ENCODE data around the gene SPAG9.

Gene SPAG9

GRCh38 chr17:51165680-51166197 lies 45.1 kb upstream of the SPAG9 start:
- H3K23ac ChIP-seq (ENCODE audit: low read length): peak overlapping the region; percentile 89
- no peak overlapping the region for H3K4ac ChIP-seq (ENCODE audit: low read depth, low read length)
- peak overlapping the region; percentile 96 for H3K9ac ChIP-seq (ENCODE audit: low read length)
- H3K4me3 ChIP-seq (ENCODE audit: low read length): peak overlapping the region; percentile 78
- H3K79me2 ChIP-seq (ENCODE audit: control insufficient read depth, insufficient read depth, low read length): peaks cover 19% of the 10 kb centered on the region
- no peak overlapping the region for H4K8ac ChIP-seq (ENCODE audit: low read depth, low read length)
- H2BK5ac ChIP-seq (ENCODE audit: low read length): peak overlapping the region; percentile 87
- no peak overlapping the region for H4K5ac ChIP-seq (ENCODE audit: low read length)
- H3K27ac ChIP-seq (ENCODE audit: low read depth, low read length): peak overlapping the region; percentile 47
- no peak overlapping the region for H2BK15ac ChIP-seq (replicated peaks; ENCODE audit: low read depth)
- no peak for DNase-seq
- no peak overlapping the region for H2AK5ac ChIP-seq (ENCODE audit: low read length)
- peak overlapping the region; percentile 100 for H3K56ac ChIP-seq (ENCODE audit: low read length)
- no peak overlapping the region for H2BK120ac ChIP-seq (ENCODE audit: low read depth, low read length)
- H3K79me1 ChIP-seq (ENCODE audit: low read length): peaks cover 5% of the 10 kb centered on the region
- no peaks in the 10 kb centered on the region for H3K27me3 ChIP-seq (ENCODE audit: insufficient read depth, low read length, poor library complexity)
- no CpG with 5 or more reads among the region's 21 CpGs for WGBS (ENCODE audit: extremely low coverage, insufficient coverage, low lambda C conversion rate)
- no peak overlapping the region for H3K18ac ChIP-seq (ENCODE audit: low read length)
- peaks cover 1% of the 10 kb centered on the region for H3K4me1 ChIP-seq (ENCODE audit: control insufficient read depth, low read depth, low read length)
- peaks cover 17% of the 10 kb centered on the region for H3K36me3 ChIP-seq (ENCODE audit: control insufficient read depth, insufficient read depth, low read length)
- peak overlapping the region; percentile 100 for H3K4me2 ChIP-seq (ENCODE audit: low read length)

DNA sequence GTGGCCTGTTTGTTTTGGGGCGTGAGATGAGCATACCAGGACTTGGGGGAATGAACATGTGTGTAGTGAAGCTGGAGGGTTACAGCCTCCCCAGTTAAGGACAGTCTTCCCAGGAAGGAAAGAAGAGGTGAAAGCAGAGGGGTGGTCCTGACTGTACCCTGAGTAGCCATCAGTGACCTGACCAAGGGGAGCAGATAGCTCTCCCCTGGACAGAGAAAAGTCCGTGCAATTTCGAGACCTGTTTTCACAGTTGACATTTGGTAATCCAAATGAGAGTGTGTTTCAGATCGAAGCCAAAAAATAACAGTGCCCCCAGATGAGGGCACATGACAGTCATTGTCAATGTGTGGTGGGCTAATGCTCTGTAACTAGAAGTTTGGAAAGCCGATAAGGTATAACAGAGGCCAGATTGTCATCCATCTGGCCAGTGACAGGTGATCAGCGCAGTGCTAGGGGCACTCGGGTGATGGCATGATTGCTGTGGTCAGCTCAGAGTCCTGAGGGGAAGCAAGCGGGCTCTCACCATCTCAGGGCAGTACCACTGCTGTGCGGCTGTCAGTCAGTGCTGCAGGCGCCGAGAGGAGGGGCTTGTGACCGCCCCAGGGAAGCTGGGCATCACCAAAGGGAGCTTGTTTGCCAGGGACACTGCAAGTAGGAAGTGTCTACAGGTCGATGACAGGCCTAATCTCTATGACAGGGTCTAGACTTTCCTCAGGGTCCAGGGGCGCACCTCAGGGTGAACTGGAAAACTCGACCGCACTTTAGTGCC lies 44.4 kb upstream of the SPAG9 start:
- Histone ChIP-seq H2BK15ac (replicated peaks; ENCODE audit: low read depth) (no peak overlapping the region), H3K9ac (ENCODE audit: low read length) (peak overlapping the region; percentile 96), H2BK120ac (ENCODE audit: low read depth, low read length) (no peak overlapping the region), H3K4me3 (ENCODE audit: low read length) (peak overlapping the region; percentile 78), H3K4me1 (ENCODE audit: control insufficient read depth, low read depth, low read length) (peaks cover 1% of the 10 kb centered on the region), H3K18ac (ENCODE audit: low read length) (no peak overlapping the region), H4K5ac (ENCODE audit: low read length) (no peak overlapping the region), H3K4ac (ENCODE audit: low read depth, low read length) (no peak overlapping the region), H3K36me3 (ENCODE audit: control insufficient read depth, insufficient read depth, low read length) (peaks cover 18% of the 10 kb centered on the region), H4K8ac (ENCODE audit: low read depth, low read length) (no peak overlapping the region), H2AK5ac (ENCODE audit: low read length) (no peak overlapping the region), H2BK5ac (ENCODE audit: low read length) (no peak overlapping the region), H3K27me3 (ENCODE audit: insufficient read depth, low read length, poor library complexity) (no peaks in the 10 kb centered on the region), H3K27ac (ENCODE audit: low read depth, low read length) (no peak overlapping the region), H3K4me2 (ENCODE audit: low read length) (peak overlapping the region; percentile 100), H3K56ac (ENCODE audit: low read length) (peak overlapping the region; percentile 100), H3K23ac (ENCODE audit: low read length) (no peak overlapping the region), H3K79me1 (ENCODE audit: low read length) (peaks cover 5% of the 10 kb centered on the region), H3K79me2 (ENCODE audit: control insufficient read depth, insufficient read depth, low read length) (peaks cover 19% of the 10 kb centered on the region)
- WGBS (ENCODE audit: extremely low coverage, insufficient coverage, low lambda C conversion rate): no CpG with 5 or more reads among the region's 16 CpGs
- DNase-seq: peak; percentile 46

DNA sequence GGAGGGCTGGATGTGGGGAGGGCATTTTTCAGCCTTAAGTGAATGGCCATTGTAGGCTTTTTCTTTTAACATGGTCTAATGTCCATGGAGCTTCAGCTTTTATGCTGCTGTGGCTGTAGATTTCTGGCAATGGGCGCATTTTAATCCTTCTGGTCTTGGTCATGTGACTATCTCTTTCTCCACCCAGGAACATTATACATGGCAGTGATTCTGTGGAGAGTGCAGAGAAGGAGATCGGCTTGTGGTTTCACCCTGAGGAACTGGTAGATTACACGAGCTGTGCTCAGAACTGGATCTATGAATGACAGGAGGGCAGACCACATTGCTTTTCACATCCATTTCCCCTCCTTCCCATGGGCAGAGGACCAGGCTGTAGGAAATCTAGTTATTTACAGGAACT lies 40.9 kb upstream of the SPAG9 start:
- Histone ChIP-seq H3K18ac (ENCODE audit: low read length) (no peak overlapping the region), H2BK120ac (ENCODE audit: low read depth, low read length) (no peak overlapping the region), H4K5ac (ENCODE audit: low read length) (no peak overlapping the region), H2BK15ac (replicated peaks; ENCODE audit: low read depth) (no peak overlapping the region), H3K27me3 (ENCODE audit: insufficient read depth, low read length, poor library complexity) (no peaks in the 10 kb centered on the region), H3K23ac (ENCODE audit: low read length) (no peak overlapping the region), H3K4me1 (ENCODE audit: control insufficient read depth, low read depth, low read length) (peaks cover 1% of the 10 kb centered on the region), H3K9ac (ENCODE audit: low read length) (no peak overlapping the region), H2BK5ac (ENCODE audit: low read length) (no peak overlapping the region), H3K79me1 (ENCODE audit: low read length) (peaks cover 13% of the 10 kb centered on the region), H3K4me2 (ENCODE audit: low read length) (no peak overlapping the region), H3K56ac (ENCODE audit: low read length) (no peak overlapping the region), H2AK5ac (ENCODE audit: low read length) (no peak overlapping the region), H3K4ac (ENCODE audit: low read depth, low read length) (no peak overlapping the region), H3K27ac (ENCODE audit: low read depth, low read length) (no peak overlapping the region), H3K79me2 (ENCODE audit: control insufficient read depth, insufficient read depth, low read length) (peaks cover 15% of the 10 kb centered on the region), H3K36me3 (ENCODE audit: control insufficient read depth, insufficient read depth, low read length) (peaks cover 20% of the 10 kb centered on the region), H3K4me3 (ENCODE audit: low read length) (no peak overlapping the region), H4K8ac (ENCODE audit: low read depth, low read length) (no peak overlapping the region)
- no peak for DNase-seq
- no CpG with 5 or more reads among the region's 3 CpGs for WGBS (ENCODE audit: extremely low coverage, insufficient coverage, low lambda C conversion rate)

DNA sequence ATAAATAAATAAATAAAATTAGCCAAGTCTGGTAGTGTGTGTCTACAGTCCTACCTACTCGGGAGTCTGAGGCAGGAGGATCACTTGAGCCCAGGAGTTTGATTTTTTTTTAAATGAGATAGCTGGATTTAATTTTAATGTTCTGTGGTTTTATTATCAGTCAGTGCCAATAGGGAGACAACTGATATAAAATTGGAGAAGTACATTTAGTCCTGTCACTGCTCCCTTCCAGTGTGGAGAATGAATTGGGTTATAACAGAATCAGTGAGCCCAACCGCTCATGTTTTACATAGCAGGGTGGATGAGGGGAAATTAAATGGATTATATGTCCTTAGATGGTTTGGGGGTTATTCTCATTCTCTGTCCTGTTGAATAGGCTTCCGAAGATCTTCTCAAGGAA lies 38.9 kb upstream of the SPAG9 start:
- Histone ChIP-seq H3K79me1 (ENCODE audit: low read length) (peaks cover 15% of the 10 kb centered on the region), H3K4me1 (ENCODE audit: control insufficient read depth, low read depth, low read length) (no peaks in the 10 kb centered on the region), H4K8ac (ENCODE audit: low read depth, low read length) (no peak overlapping the region), H2BK120ac (ENCODE audit: low read depth, low read length) (no peak overlapping the region), H3K79me2 (ENCODE audit: control insufficient read depth, insufficient read depth, low read length) (peaks cover 31% of the 10 kb centered on the region), H3K36me3 (ENCODE audit: control insufficient read depth, insufficient read depth, low read length) (peaks cover 22% of the 10 kb centered on the region), H2BK5ac (ENCODE audit: low read length) (no peak overlapping the region), H3K18ac (ENCODE audit: low read length) (no peak overlapping the region), H3K27me3 (ENCODE audit: insufficient read depth, low read length, poor library complexity) (no peaks in the 10 kb centered on the region), H3K4ac (ENCODE audit: low read depth, low read length) (no peak overlapping the region), H3K4me2 (ENCODE audit: low read length) (no peak overlapping the region), H2AK5ac (ENCODE audit: low read length) (no peak overlapping the region), H3K9ac (ENCODE audit: low read length) (no peak overlapping the region), H4K5ac (ENCODE audit: low read length) (no peak overlapping the region), H3K27ac (ENCODE audit: low read depth, low read length) (no peak overlapping the region), H3K56ac (ENCODE audit: low read length) (no peak overlapping the region), H3K23ac (ENCODE audit: low read length) (no peak overlapping the region), H3K4me3 (ENCODE audit: low read length) (no peak overlapping the region), H2BK15ac (replicated peaks; ENCODE audit: low read depth) (no peak overlapping the region)
- DNase-seq: no peak
- WGBS (ENCODE audit: extremely low coverage, insufficient coverage, low lambda C conversion rate): no CpG with 5 or more reads among the region's 3 CpGs

- no peak for DNase-seq
- WGBS (ENCODE audit: extremely low coverage, insufficient coverage, low lambda C conversion rate): no CpG with 5 or more reads among the region's 8 CpGs
- H3K27me3 ChIP-seq (ENCODE audit: insufficient read depth, low read length, poor library complexity): no peaks in the 10 kb centered on the region
- H3K79me2 ChIP-seq (ENCODE audit: control insufficient read depth, insufficient read depth, low read length): peaks cover 43% of the 10 kb centered on the region
- no peak overlapping the region for H4K5ac ChIP-seq (ENCODE audit: low read length)
- H3K56ac ChIP-seq (ENCODE audit: low read length): no peak overlapping the region
- no peak overlapping the region for H3K4me2 ChIP-seq (ENCODE audit: low read length)
- H3K23ac ChIP-seq (ENCODE audit: low read length): no peak overlapping the region
- peaks cover 13% of the 10 kb centered on the region for H3K36me3 ChIP-seq (ENCODE audit: control insufficient read depth, insufficient read depth, low read length)
- H3K18ac ChIP-seq (ENCODE audit: low read length): no peak overlapping the region
- no peak overlapping the region for H3K4me3 ChIP-seq (ENCODE audit: low read length)
- H2BK120ac ChIP-seq (ENCODE audit: low read depth, low read length): no peak overlapping the region
- no peak overlapping the region for H4K8ac ChIP-seq (ENCODE audit: low read depth, low read length)
- no peak overlapping the region for H2BK5ac ChIP-seq (ENCODE audit: low read length)
- no peak overlapping the region for H2BK15ac ChIP-seq (replicated peaks; ENCODE audit: low read depth)
- H3K27ac ChIP-seq (ENCODE audit: low read depth, low read length): no peak overlapping the region
- no peak overlapping the region for H3K4ac ChIP-seq (ENCODE audit: low read depth, low read length)
- no peak overlapping the region for H2AK5ac ChIP-seq (ENCODE audit: low read length)
- peak overlapping the region; percentile 24 for H3K9ac ChIP-seq (ENCODE audit: low read length)
- no peaks in the 10 kb centered on the region for H3K4me1 ChIP-seq (ENCODE audit: control insufficient read depth, low read depth, low read length)
- peaks cover 15% of the 10 kb centered on the region for H3K79me1 ChIP-seq (ENCODE audit: low read length)
Observed at GRCh38 chr17:51155416-51155815, 34.7 kb upstream of the SPAG9 start.
